ENCODE measurements around the gene LRRK1.

Gene LRRK1

GRCh38 chr15:100895721-100896120 lies 23.4 kb upstream of the LRRK1 start:
- TF ChIP-seq, protein P1, sequence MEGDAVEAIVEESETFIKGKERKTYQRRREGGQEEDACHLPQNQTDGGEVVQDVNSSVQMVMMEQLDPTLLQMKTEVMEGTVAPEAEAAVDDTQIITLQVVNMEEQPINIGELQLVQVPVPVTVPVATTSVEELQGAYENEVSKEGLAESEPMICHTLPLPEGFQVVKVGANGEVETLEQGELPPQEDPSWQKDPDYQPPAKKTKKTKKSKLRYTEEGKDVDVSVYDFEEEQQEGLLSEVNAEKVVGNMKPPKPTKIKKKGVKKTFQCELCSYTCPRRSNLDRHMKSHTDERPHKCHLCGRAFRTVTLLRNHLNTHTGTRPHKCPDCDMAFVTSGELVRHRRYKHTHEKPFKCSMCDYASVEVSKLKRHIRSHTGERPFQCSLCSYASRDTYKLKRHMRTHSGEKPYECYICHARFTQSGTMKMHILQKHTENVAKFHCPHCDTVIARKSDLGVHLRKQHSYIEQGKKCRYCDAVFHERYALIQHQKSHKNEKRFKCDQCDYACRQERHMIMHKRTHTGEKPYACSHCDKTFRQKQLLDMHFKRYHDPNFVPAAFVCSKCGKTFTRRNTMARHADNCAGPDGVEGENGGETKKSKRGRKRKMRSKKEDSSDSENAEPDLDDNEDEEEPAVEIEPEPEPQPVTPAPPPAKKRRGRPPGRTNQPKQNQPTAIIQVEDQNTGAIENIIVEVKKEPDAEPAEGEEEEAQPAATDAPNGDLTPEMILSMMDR (IDR thresholded peaks at IDR 0.05; ENCODE audit: insufficient read depth, low read length, missing control alignments) = no peak
- H3K4me3 ChIP-seq (ENCODE audit: low read depth, low read length) = no peak overlapping the region
- POLR2A ChIA-PET = no interaction called here
- no peak for DNase-seq (ENCODE audit: low read depth, low spot score)
- CTCF ChIA-PET = interaction anchor here (0.8 to 5.6 kb wide), 3 partner anchors 22 to 112 kb away, joined by 4 to 34 read pairs (median 33); no protein-coding TSS in a partner anchor

DNA sequence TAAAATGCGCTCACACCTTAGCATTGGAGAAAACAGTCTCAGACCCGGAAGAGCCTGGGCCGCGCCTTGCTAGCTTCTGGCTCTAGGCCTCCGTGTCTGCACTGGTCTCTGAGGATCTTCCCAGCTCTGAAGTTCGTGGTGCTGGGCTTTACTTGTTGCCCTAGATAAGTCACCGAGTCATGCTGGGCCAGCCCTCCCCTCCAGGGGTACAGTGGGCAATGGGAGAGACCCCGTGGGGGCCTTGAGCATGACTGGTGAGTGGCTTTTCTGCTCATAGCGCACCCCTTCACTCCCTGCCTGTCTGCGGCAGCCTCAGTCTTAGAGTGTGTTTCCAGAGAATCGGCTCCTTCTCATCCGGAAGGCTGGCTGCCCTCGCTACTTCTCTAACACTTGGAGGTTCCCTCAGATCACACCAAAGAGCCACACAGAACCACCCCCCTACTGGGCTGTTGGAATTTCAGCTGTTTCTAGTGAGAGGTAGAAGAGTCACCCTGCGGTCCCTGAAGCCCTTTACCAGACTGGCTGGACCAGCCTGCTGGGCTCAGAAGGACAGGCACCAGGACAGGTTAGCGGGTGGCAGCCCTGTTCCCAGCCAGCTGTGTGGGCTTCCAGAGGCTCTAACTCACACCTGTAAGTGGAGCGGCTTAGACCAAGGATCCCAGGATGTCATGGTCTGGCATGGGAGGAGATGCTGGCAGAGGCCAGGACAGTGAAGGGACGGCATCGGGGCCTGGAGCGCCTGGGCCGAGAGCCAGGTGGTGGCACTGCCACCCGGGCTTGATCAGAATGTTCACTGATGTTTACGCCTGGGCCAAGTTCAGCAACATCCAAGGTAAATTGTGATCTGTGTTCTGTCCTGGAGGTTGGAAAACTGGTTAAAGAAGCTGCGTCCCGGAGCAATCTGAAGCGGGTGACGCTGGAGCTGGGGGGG lies 21.7 kb upstream of the LRRK1 start:
- DNase-seq (ENCODE audit: low read depth, low spot score) = no peak
- TF ChIP-seq, protein P1 (IDR thresholded peaks at IDR 0.05; ENCODE audit: insufficient read depth, low read length, missing control alignments) = no peak
- H3K4me3 ChIP-seq (ENCODE audit: low read depth, low read length) = no peak overlapping the region
- ChIA-PET CTCF (interaction anchor here (0.8 to 5.6 kb wide), 5 partner anchors 9 to 270 kb away, joined by 3 to 34 read pairs (median 4); no protein-coding TSS in a partner anchor), POLR2A (no interaction called here)

GRCh38 chr15:100898152-100898490 lies 21.0 kb upstream of the LRRK1 start:
- DNase-seq (ENCODE audit: low read depth, low spot score) = no peak
- TF ChIP-seq, protein P1 (IDR thresholded peaks at IDR 0.05; ENCODE audit: insufficient read depth, low read length, missing control alignments) = no peak
- CTCF ChIA-PET = interaction anchor here (1.1 to 5.6 kb wide), 5 partner anchors 9 to 114 kb away, joined by 3 to 34 read pairs (median 10); no protein-coding TSS in a partner anchor
- H3K4me3 ChIP-seq (ENCODE audit: low read depth, low read length) = no peak overlapping the region
- POLR2A ChIA-PET = no interaction called here

DNA sequence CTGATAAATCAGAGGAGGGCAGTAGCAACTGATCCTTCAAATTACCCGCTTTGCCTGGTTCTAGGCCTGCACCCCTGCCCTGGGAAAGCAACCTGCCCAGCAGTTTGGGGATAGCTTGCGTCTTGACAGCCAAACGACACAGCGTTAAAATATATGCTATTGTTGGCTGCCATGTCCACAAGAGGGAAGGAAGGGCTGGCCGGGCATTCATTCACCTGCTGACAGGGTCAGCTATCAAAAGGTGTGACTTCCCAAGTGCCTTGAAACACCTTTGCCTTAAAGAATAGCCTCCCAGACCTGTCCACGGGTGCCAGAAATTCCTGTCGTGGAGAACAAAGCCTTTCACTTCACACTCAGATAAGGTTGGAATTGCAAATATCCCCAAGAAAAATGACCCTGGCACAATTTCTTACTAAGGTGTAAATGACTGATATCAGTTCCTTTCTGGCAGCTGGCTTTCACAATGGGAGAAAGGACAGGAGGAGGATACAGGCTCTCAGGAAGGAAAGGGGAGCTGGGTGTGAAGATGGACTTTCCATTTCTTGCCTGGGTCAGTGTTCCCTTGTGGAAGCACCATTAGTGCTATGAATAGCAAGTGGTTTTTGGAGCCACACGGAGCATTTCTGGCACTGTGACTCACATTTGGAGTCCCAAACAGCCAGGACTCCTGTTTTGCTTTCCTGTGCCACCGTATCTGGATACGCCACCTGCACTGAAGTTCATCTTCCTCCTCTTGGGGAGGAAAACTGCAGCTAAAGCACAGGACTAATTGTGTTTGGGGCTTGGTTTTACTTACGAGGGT lies 20.3 kb upstream of the LRRK1 start:
- TF ChIP-seq, protein P1 (IDR thresholded peaks at IDR 0.05; ENCODE audit: insufficient read depth, low read length, missing control alignments) = no peak
- ChIA-PET CTCF (interaction anchor here (1.1 to 5.6 kb wide), 5 partner anchors 10 to 109 kb away, joined by 3 to 34 read pairs (median 10); no protein-coding TSS in a partner anchor), POLR2A (no interaction called here)
- DNase-seq (ENCODE audit: low read depth, low spot score) = no peak
- no peak overlapping the region for H3K4me3 ChIP-seq (ENCODE audit: low read depth, low read length)

GRCh38 chr15:100899601-100900000 lies 19.6 kb upstream of the LRRK1 start:
- TF ChIP-seq, protein P1 (IDR thresholded peaks at IDR 0.05; ENCODE audit: insufficient read depth, low read length, missing control alignments) = no peak
- ChIA-PET POLR2A (no interaction called here), CTCF (interaction anchor here (1.6 to 5.6 kb wide), 4 partner anchors 18 to 108 kb away, joined by 6 to 34 read pairs (median 22); no protein-coding TSS in a partner anchor)
- DNase-seq (ENCODE audit: low read depth, low spot score) = no peak
- H3K4me3 ChIP-seq (ENCODE audit: low read depth, low read length) = no peak overlapping the region

All from AG04449 (cell line).